HL-60 (cell line): ENCODE data around the gene PDSS2.

Experiments
- DNase-seq, 2 experiments: peaks; one replicate each; pipeline ENCODE4 v3.0.0-alpha.2; 2010 to 2020; ENCODE audit warnings: low read depth in 1 of 2, low spot score in 1 of 2
- H3K27ac ChIP-seq: fragments of 250-450 bp; sonication (Bioruptor Pico); replicated peaks from 2 replicates; pipeline ENCODE4 v1.5.1; 2020; ENCODE audit warnings: mild to moderate bottlenecking, moderate library complexity
- H3K27me3 ChIP-seq: fragments of 250-450 bp; sonication (Bioruptor Pico); 2 replicates; pipeline ENCODE4 v1.5.1; 2021; ENCODE audit warnings: mild to moderate bottlenecking, moderate library complexity; ENCODE audit not compliant: insufficient read depth, poor library complexity, severe bottlenecking
- H3K4me3 ChIP-seq: replicated peaks from 2 replicates; pipeline ENCODE4 v1.5.1; 2011; ENCODE audit warnings: mild to moderate bottlenecking, control low read depth, low read length; ENCODE audit not compliant: insufficient read depth
- GABPA ChIP-seq: IDR thresholded peaks from 2 replicates; pipeline ENCODE4 v1.6.1; 2012; ENCODE audit warnings: low read depth
- POLR2AphosphoS5 ChIP-seq: IDR thresholded peaks from 2 replicates; pipeline ENCODE4 v1.6.1; 2012; ENCODE audit warnings: low read depth
- SPI1 ChIP-seq: IDR thresholded peaks from 2 replicates; pipeline ENCODE4 v1.6.1; 2012; ENCODE audit warnings: low read depth, mild to moderate bottlenecking, borderline replicate concordance
- TF ChIP-seq, protein P1 (sequence below): IDR thresholded peaks from one replicate; pipeline ENCODE4 v1.5.1; 2011; ENCODE audit warnings: low read length, control low read depth, inconsistent platforms; ENCODE audit not compliant: insufficient read depth
- TF ChIP-seq, protein P2 (sequence below): IDR thresholded peaks from 2 replicates; pipeline ENCODE4 v1.6.1; 2012; ENCODE audit warnings: low read depth; ENCODE audit not compliant: insufficient replicate concordance

PDSS2 gene

DNA sequence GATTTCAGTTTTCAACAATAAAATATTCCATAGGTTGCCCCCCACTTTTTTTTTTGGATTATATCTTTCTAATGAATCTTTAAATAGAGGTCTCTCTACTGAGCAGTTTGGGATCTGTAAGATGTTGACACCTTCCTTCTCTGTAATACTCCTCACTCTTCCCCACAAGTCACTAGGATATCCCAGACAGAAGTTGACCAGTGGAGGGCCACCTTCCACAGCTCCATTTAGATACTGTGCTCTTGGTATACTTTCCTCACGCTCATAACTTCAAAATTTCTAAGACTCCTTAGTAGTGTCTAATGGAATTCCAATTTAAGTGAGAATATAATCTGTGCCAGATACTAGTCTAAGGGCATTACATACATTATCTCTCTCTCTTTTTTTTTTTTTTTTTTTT, 185.1 kb downstream of the PDSS2 start:
- TF ChIP-seq GABPA (no peak), SPI1 (no peak), POLR2AphosphoS5 (no peak)
- TF ChIP-seq, protein P1, sequence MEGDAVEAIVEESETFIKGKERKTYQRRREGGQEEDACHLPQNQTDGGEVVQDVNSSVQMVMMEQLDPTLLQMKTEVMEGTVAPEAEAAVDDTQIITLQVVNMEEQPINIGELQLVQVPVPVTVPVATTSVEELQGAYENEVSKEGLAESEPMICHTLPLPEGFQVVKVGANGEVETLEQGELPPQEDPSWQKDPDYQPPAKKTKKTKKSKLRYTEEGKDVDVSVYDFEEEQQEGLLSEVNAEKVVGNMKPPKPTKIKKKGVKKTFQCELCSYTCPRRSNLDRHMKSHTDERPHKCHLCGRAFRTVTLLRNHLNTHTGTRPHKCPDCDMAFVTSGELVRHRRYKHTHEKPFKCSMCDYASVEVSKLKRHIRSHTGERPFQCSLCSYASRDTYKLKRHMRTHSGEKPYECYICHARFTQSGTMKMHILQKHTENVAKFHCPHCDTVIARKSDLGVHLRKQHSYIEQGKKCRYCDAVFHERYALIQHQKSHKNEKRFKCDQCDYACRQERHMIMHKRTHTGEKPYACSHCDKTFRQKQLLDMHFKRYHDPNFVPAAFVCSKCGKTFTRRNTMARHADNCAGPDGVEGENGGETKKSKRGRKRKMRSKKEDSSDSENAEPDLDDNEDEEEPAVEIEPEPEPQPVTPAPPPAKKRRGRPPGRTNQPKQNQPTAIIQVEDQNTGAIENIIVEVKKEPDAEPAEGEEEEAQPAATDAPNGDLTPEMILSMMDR, result no peak
- TF ChIP-seq, protein P2, sequence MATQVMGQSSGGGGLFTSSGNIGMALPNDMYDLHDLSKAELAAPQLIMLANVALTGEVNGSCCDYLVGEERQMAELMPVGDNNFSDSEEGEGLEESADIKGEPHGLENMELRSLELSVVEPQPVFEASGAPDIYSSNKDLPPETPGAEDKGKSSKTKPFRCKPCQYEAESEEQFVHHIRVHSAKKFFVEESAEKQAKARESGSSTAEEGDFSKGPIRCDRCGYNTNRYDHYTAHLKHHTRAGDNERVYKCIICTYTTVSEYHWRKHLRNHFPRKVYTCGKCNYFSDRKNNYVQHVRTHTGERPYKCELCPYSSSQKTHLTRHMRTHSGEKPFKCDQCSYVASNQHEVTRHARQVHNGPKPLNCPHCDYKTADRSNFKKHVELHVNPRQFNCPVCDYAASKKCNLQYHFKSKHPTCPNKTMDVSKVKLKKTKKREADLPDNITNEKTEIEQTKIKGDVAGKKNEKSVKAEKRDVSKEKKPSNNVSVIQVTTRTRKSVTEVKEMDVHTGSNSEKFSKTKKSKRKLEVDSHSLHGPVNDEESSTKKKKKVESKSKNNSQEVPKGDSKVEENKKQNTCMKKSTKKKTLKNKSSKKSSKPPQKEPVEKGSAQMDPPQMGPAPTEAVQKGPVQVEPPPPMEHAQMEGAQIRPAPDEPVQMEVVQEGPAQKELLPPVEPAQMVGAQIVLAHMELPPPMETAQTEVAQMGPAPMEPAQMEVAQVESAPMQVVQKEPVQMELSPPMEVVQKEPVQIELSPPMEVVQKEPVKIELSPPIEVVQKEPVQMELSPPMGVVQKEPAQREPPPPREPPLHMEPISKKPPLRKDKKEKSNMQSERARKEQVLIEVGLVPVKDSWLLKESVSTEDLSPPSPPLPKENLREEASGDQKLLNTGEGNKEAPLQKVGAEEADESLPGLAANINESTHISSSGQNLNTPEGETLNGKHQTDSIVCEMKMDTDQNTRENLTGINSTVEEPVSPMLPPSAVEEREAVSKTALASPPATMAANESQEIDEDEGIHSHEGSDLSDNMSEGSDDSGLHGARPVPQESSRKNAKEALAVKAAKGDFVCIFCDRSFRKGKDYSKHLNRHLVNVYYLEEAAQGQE, result no peak
- no peak overlapping the region for H3K4me3 ChIP-seq
- H3K27ac ChIP-seq, result no peak overlapping the region
- no peak for DNase-seq
- H3K27me3 ChIP-seq, result no peaks in the 10 kb centered on the region

DNA sequence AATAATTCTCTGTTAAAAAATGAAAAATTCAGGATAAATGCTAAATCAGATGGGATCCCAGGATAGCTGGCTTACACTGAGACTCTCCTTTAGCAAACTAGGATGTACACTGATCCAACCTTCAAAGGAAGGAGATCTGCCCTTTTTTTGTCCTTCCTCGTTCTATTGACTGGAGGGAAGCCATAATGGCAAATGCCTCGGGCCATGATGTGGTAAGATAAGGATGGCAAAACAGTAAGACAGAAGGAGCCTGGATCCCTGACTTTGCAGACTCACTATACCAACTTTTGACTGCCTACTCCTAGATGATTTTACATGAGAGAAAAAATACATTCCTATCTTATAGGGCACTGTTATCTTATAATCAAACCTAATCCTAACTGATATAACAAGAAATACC, 187.1 kb downstream of the PDSS2 start:
- Histone ChIP-seq H3K27ac (no peak overlapping the region), H3K4me3 (no peak overlapping the region), H3K27me3 (no peaks in the 10 kb centered on the region)
- no peak for DNase-seq
- TF ChIP-seq GABPA, result no peak
- no peak for TF ChIP-seq SPI1
- TF ChIP-seq, protein P1, result no peak
- no peak for TF ChIP-seq POLR2AphosphoS5
- TF ChIP-seq, protein P2, result no peak

DNA sequence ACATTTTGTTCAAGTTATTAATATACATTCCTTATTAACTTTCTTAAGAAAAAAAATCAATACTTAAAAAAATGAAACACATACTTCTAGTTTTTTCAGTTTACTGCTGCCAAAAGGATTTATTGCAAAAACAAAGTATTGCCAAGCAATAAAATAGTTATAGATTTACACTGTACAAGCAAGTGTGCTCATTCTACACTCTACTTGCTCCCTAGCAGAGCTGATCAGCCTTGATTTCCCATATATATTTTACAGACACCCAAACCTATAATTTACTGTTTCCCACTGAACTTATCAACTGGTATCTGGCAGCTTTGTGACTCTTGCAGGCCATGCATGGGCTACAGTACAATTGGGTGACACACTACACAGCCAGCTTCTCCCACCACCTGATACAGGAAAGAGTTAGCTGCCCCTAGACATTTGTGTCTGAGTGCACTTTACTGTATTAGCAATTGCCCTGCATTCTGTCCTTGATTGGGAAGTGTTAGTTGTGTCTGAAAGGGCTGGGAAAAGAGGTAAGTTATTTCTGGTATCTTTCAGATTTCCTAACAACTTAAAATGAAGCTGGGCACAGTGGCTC, 188.1 kb downstream of the PDSS2 start:
- Histone ChIP-seq H3K27ac (no peak overlapping the region), H3K4me3 (no peak overlapping the region), H3K27me3 (no peaks in the 10 kb centered on the region)
- no peak for DNase-seq
- no peak for TF ChIP-seq SPI1

DNA sequence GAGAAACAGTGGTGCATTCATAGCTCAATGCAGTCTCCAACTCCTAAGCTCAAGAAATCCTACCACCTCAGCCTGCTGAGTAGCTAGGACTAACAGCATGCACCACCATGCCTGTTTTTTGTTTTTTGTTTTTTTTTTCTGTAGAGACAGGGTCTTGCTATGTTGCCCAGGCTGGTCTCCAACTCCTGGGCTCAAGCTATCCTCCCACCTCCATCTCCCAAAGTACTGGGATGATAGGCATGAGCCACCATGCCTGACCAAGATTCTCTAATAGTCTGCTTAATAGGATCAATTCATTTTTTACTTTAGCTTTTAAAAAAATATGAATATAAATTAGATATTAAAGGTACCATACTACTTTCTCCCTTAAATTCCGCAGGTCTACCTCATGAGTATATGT, 191.7 kb downstream of the PDSS2 start:
- no peak for DNase-seq
- no peak overlapping the region for H3K4me3 ChIP-seq
- TF ChIP-seq, protein P1, result no peak
- TF ChIP-seq SPI1 (no peak), GABPA (no peak), POLR2AphosphoS5 (no peak)
- TF ChIP-seq, protein P2, result no peak

More for the DNA sequence above, 191.7 kb downstream of the PDSS2 start:
- H3K27me3 ChIP-seq, result no peaks in the 10 kb centered on the region
- no peak overlapping the region for H3K27ac ChIP-seq
